ENCODE data around the gene ATP2B2.

Gene ATP2B2

GRCh38 chr3:10352146-10352911 is 153.1 kb downstream of the ATP2B2 start:
- peak overlapping the region; percentile 86 for H2AK5ac ChIP-seq (ENCODE audit: low read length, severe bottlenecking)
- H3K4ac ChIP-seq (ENCODE audit: low read depth in 1 of 2, low read length in 2 of 2): peak overlapping the region in 1 of 2 experiments; percentile 74
- H4K91ac ChIP-seq (ENCODE audit: low read length): peak overlapping the region; percentile 91
- peak overlapping the region; percentile 50 for H3K27ac ChIP-seq (ENCODE audit: low read length, poor library complexity, severe bottlenecking)
- no peak overlapping the region for H3K4me3 ChIP-seq (ENCODE audit: insufficient read depth in 1 of 2, low read depth in 1 of 2, low read length in 2 of 2)
- 42% methylated on average over 11 of the region's 14 CpGs for WGBS
- H2BK5ac ChIP-seq (ENCODE audit: low read depth, low read length, poor library complexity, severe bottlenecking): no peak overlapping the region
- H3K79me1 ChIP-seq (replicated peaks; ENCODE audit: low read length, poor library complexity, severe bottlenecking): no peaks in the 10 kb centered on the region
- H3K9me3 ChIP-seq (ENCODE audit: control insufficient read depth, low read length): no peaks in the 10 kb centered on the region
- H3K18ac ChIP-seq (ENCODE audit: low read depth in 1 of 2, low read length in 2 of 2): peak overlapping the region; percentile 72 to 97
- peak; percentile 94 for DNase-seq
- H4K8ac ChIP-seq (ENCODE audit: low read length): peak overlapping the region; percentile 96
- peak overlapping the region; percentile 72 to 96 for H2BK12ac ChIP-seq (ENCODE audit: low read length in 2 of 2)
- H3K4me1 ChIP-seq (ENCODE audit: control insufficient read depth, insufficient read depth, low read depth, low read length): peaks cover 26% of the 10 kb centered on the region
- H3K4me2 ChIP-seq (ENCODE audit: low read length, poor library complexity, severe bottlenecking): no peak overlapping the region
- no peak overlapping the region for H2AFZ ChIP-seq (ENCODE audit: low read depth, low read length)
- peak overlapping the region; percentile 4 for H2BK15ac ChIP-seq (ENCODE audit: low read depth, poor library complexity, severe bottlenecking)
- peak overlapping the region in 1 of 2 experiments; percentile 66 for H3K14ac ChIP-seq (ENCODE audit: low read length in 2 of 2)
- H2BK120ac ChIP-seq (ENCODE audit: low read depth, low read length): peak overlapping the region; percentile 45
- peaks cover 0 to 12% of the 10 kb centered on the region in 2 experiments for H3K27me3 ChIP-seq (ENCODE audit: control insufficient read depth in 1 of 2, insufficient read depth in 1 of 2, low read length in 2 of 2)
- H3K36me3 ChIP-seq (ENCODE audit: control insufficient read depth in 1 of 2, insufficient read depth in 2 of 2, low read depth in 1 of 2, low read length in 2 of 2): no peaks in the 10 kb centered on the region
- no peak overlapping the region for H3K23ac ChIP-seq (ENCODE audit: low read length in 2 of 2)
- H3K9ac ChIP-seq (ENCODE audit: low read length): no peak overlapping the region

DNA sequence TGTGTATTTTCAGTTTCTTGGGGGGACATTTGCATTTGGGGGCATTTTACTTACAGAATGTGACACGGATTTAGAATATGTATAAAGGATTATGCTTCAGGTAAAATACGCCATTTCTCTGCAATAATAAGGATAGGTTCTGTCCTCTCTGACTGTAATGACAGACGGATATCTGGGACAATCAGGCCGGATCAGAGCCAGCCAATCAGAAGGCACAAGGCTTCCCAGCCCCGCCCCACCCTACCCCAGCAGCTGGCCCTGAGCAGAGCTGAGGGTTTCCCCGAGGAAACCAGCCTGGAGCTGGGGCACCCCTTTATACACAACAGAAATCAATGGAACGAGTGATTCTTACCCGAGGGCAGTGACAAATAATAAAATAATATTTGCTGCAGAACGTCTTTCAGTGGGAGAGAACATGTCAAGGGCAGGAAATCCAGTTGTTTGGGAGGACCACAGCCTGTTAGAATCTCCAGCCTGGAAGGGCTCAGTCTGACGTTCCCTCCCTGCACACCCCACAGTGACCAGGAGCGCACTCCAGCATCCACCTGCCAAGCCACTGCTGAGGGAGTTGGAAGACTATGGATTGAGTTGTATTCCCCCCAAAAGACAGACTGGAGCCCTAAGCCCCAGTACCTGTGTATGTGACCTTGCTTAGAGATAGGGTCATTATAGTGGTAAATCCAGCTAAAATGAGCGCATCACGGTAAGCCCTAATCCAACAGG is 154.2 kb downstream of the ATP2B2 start:
- Histone ChIP-seq H2BK12ac (ENCODE audit: low read length in 2 of 2) (peak overlapping the region; percentile 11 to 45), H3K4me1 (ENCODE audit: control insufficient read depth, insufficient read depth, low read depth, low read length) (peaks cover 22% of the 10 kb centered on the region), H4K91ac (ENCODE audit: low read length) (no peak overlapping the region), H2BK5ac (ENCODE audit: low read depth, low read length, poor library complexity, severe bottlenecking) (no peak overlapping the region), H3K27me3 (ENCODE audit: control insufficient read depth in 1 of 2, insufficient read depth in 1 of 2, low read length in 2 of 2) (peaks cover 0 to 14% of the 10 kb centered on the region in 2 experiments), H2BK15ac (ENCODE audit: low read depth, poor library complexity, severe bottlenecking) (no peak overlapping the region), H3K23ac (ENCODE audit: low read length in 2 of 2) (no peak overlapping the region), H3K79me1 (replicated peaks; ENCODE audit: low read length, poor library complexity, severe bottlenecking) (no peaks in the 10 kb centered on the region), H3K9ac (ENCODE audit: low read length) (no peak overlapping the region), H4K8ac (ENCODE audit: low read length) (no peak overlapping the region), H3K4me2 (ENCODE audit: low read length, poor library complexity, severe bottlenecking) (no peak overlapping the region), H3K18ac (ENCODE audit: low read depth in 1 of 2, low read length in 2 of 2) (no peak overlapping the region), H3K36me3 (ENCODE audit: control insufficient read depth in 1 of 2, insufficient read depth in 2 of 2, low read depth in 1 of 2, low read length in 2 of 2) (no peaks in the 10 kb centered on the region), H3K4ac (ENCODE audit: low read depth in 1 of 2, low read length in 2 of 2) (no peak overlapping the region), H3K27ac (ENCODE audit: low read length, poor library complexity, severe bottlenecking) (no peak overlapping the region), H2AFZ (ENCODE audit: low read depth, low read length) (no peak overlapping the region), H2BK120ac (ENCODE audit: low read depth, low read length) (no peak overlapping the region), H3K14ac (ENCODE audit: low read length in 2 of 2) (no peak overlapping the region), H3K4me3 (ENCODE audit: insufficient read depth in 1 of 2, low read depth in 1 of 2, low read length in 2 of 2) (no peak overlapping the region), H3K9me3 (ENCODE audit: control insufficient read depth, low read length) (no peaks in the 10 kb centered on the region), H2AK5ac (ENCODE audit: low read length, severe bottlenecking) (no peak overlapping the region)
- 83% methylated on average over 12 of the region's 13 CpGs for WGBS
- no peak for DNase-seq

DNA sequence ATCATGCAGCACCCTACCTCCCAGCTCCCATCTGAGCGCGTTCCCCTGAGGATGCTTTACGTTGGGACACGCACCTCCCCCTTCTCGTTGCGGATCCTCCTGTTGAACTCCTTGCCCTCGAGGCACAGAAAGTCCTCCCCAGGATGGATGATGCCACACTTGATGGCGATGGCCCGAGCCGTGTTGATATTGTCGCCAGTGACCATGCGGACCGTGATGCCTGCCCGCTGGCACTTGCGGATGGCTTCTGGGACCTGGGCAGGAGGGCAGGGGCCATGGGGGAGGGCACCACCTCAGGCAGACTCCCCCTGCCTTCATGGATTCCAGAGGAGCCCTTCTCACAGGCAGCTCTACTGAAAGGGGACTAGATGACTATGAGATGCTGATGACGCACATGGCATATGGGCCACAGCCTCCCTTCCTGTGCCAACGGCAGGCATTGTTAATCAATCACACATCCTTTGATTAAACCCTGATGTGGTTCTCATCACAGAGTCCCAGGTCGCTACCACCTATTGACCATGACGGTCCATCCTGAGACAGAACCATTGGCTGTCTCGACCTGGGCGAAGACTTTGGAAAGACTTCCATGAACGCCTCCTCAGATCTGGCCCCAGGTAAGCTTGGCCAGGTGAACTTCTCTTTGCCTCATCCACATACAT is 154.9 kb downstream of the ATP2B2 start:
- Histone ChIP-seq H3K14ac (ENCODE audit: low read length in 2 of 2) (peak overlapping the region in 1 of 2 experiments; percentile 29), H3K36me3 (ENCODE audit: control insufficient read depth in 1 of 2, insufficient read depth in 2 of 2, low read depth in 1 of 2, low read length in 2 of 2) (no peaks in the 10 kb centered on the region), H3K9me3 (ENCODE audit: control insufficient read depth, low read length) (no peaks in the 10 kb centered on the region), H2AFZ (ENCODE audit: low read depth, low read length) (no peak overlapping the region), H4K8ac (ENCODE audit: low read length) (no peak overlapping the region), H3K27me3 (ENCODE audit: control insufficient read depth in 1 of 2, insufficient read depth in 1 of 2, low read length in 2 of 2) (peaks cover 0 to 15% of the 10 kb centered on the region in 2 experiments), H3K4ac (ENCODE audit: low read depth in 1 of 2, low read length in 2 of 2) (no peak overlapping the region), H2BK5ac (ENCODE audit: low read depth, low read length, poor library complexity, severe bottlenecking) (no peak overlapping the region), H3K4me3 (ENCODE audit: insufficient read depth in 1 of 2, low read depth in 1 of 2, low read length in 2 of 2) (no peak overlapping the region), H2AK5ac (ENCODE audit: low read length, severe bottlenecking) (no peak overlapping the region), H3K9ac (ENCODE audit: low read length) (no peak overlapping the region), H4K91ac (ENCODE audit: low read length) (no peak overlapping the region), H3K79me1 (replicated peaks; ENCODE audit: low read length, poor library complexity, severe bottlenecking) (no peaks in the 10 kb centered on the region), H2BK120ac (ENCODE audit: low read depth, low read length) (no peak overlapping the region), H3K23ac (ENCODE audit: low read length in 2 of 2) (no peak overlapping the region), H3K27ac (ENCODE audit: low read length, poor library complexity, severe bottlenecking) (no peak overlapping the region), H3K4me2 (ENCODE audit: low read length, poor library complexity, severe bottlenecking) (no peak overlapping the region), H2BK15ac (ENCODE audit: low read depth, poor library complexity, severe bottlenecking) (no peak overlapping the region), H2BK12ac (ENCODE audit: low read length in 2 of 2) (no peak overlapping the region), H3K4me1 (ENCODE audit: control insufficient read depth, insufficient read depth, low read depth, low read length) (peaks cover 22% of the 10 kb centered on the region), H3K18ac (ENCODE audit: low read depth in 1 of 2, low read length in 2 of 2) (peak overlapping the region in 1 of 2 experiments; percentile 63)
- DNase-seq: no peak
- 94% methylated on average over 21 of the region's 22 CpGs for WGBS

- H3K9ac ChIP-seq (ENCODE audit: low read length): no peak overlapping the region
- H3K18ac ChIP-seq (ENCODE audit: low read depth in 1 of 2, low read length in 2 of 2): no peak overlapping the region
- H4K8ac ChIP-seq (ENCODE audit: low read length): no peak overlapping the region
- no peak overlapping the region for H3K27ac ChIP-seq (ENCODE audit: low read length, poor library complexity, severe bottlenecking)
- 97% methylated on average over 10 of the region's 10 CpGs for WGBS
- no peaks in the 10 kb centered on the region for H3K9me3 ChIP-seq (ENCODE audit: control insufficient read depth, low read length)
- no peak overlapping the region for H3K14ac ChIP-seq (ENCODE audit: low read length in 2 of 2)
- peaks cover 0 to 17% of the 10 kb centered on the region in 2 experiments for H3K27me3 ChIP-seq (ENCODE audit: control insufficient read depth in 1 of 2, insufficient read depth in 1 of 2, low read length in 2 of 2)
- no peak overlapping the region for H2BK15ac ChIP-seq (ENCODE audit: low read depth, poor library complexity, severe bottlenecking)
- no peak overlapping the region for H2BK120ac ChIP-seq (ENCODE audit: low read depth, low read length)
- H3K79me1 ChIP-seq (replicated peaks; ENCODE audit: low read length, poor library complexity, severe bottlenecking): no peaks in the 10 kb centered on the region
- H3K4me2 ChIP-seq (ENCODE audit: low read length, poor library complexity, severe bottlenecking): no peak overlapping the region
- no peak for DNase-seq
- H2AFZ ChIP-seq (ENCODE audit: low read depth, low read length): no peak overlapping the region
- H2BK12ac ChIP-seq (ENCODE audit: low read length in 2 of 2): no peak overlapping the region
- no peak overlapping the region for H4K91ac ChIP-seq (ENCODE audit: low read length)
- H3K4me3 ChIP-seq (ENCODE audit: insufficient read depth in 1 of 2, low read depth in 1 of 2, low read length in 2 of 2): no peak overlapping the region
- no peak overlapping the region for H3K23ac ChIP-seq (ENCODE audit: low read length in 2 of 2)
- no peak overlapping the region for H2BK5ac ChIP-seq (ENCODE audit: low read depth, low read length, poor library complexity, severe bottlenecking)
- H3K36me3 ChIP-seq (ENCODE audit: control insufficient read depth in 1 of 2, insufficient read depth in 2 of 2, low read depth in 1 of 2, low read length in 2 of 2): no peaks in the 10 kb centered on the region
- no peak overlapping the region for H2AK5ac ChIP-seq (ENCODE audit: low read length, severe bottlenecking)
- H3K4me1 ChIP-seq (ENCODE audit: control insufficient read depth, insufficient read depth, low read depth, low read length): peaks cover 21% of the 10 kb centered on the region
- no peak overlapping the region for H3K4ac ChIP-seq (ENCODE audit: low read depth in 1 of 2, low read length in 2 of 2)
These were observed 155.6 kb downstream of the ATP2B2 start for GRCh38 chr3:10349801-10350200.
